OCI-LY1 (cell line): ENCODE results near the gene DYNLT1.

Source experiments
- CTCF ChIP-seq: fragments of 200-600 bp; sonication (generic), shearing (Covaris generic); IDR thresholded peaks from 2 replicates; pipeline ENCODE4 v1.5.1; 2017; ENCODE audit warnings: mild to moderate bottlenecking, antibody characterized with exemption, low read length, moderate library complexity, mixed read lengths
- EZH2 ChIP-seq: fragments of 200-600 bp; sonication (generic), shearing (Covaris generic); IDR thresholded peaks from 2 replicates; pipeline ENCODE4 v1.8.0; 2017; ENCODE audit warnings: borderline replicate concordance, mixed run types, mild to moderate bottlenecking, antibody characterized with exemption, low read length, moderate library complexity, mixed read lengths

GRCh38 chr6:158643836-158644230 is 710 bp downstream of the DYNLT1 start:
- TF ChIP-seq CTCF (no peak), EZH2 (no peak)
